T47D (cell line): ENCODE data around the gene RPTOR.
A peak's percentile ranks its signal among the peaks of the same experiment; 100 is the strongest.

Source experiments
- DNase-seq, 2 experiments: peaks; one replicate each; pipeline versions ENCODE4 v3.0.0 to v3.0.0-alpha.2; 2011 to 2012; ENCODE audit warnings: low read depth in 1 of 2, low spot score in 1 of 2
- JUND ChIP-seq: IDR thresholded peaks from 2 replicates; pipeline ENCODE4 v1.6.1; 2012; ENCODE audit warnings: low read depth
- in situ Hi-C: cut with HindIII; loops from 2 replicates; pipeline ENCODE4 v1.10.0; 2016; ENCODE audit warnings: low sequenced_read_pairs, low pct_unique_long_range_greater_than_20kb

RPTOR gene

DNA sequence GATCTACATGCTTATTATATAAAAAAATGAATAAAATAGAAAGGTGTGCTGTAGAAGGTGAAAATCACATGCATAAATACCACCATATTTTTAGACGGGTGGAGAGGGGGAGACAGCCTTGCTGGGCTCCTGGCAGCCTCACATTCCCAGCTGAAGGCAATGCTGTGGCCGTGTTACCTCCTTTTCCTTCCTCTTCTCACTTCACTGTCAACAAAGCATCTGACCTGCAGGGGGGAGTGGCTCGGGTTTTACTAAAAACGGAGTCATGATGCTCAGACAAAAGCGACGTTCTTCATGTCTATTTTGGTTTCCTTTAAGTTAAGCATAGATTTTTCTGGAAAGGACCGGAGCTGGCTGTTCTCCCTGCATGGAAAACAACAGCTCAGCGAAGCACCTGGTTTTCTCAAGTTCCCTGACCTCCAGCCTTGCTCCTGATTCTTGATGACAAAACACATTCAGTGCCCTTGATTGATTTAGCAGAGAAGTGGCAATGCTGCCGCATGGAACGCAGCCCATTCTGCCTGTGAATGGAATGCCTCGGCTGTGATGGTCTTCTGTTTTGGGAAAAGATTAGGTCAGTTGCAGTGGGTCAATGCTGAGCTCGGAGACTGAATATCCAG lies 5.5 kb upstream of the RPTOR start:
- DNase-seq, result peak in 1 of 2 experiments; percentile 32
- TF ChIP-seq JUND, result no peak
- in situ Hi-C loops, result no loop called here

DNA sequence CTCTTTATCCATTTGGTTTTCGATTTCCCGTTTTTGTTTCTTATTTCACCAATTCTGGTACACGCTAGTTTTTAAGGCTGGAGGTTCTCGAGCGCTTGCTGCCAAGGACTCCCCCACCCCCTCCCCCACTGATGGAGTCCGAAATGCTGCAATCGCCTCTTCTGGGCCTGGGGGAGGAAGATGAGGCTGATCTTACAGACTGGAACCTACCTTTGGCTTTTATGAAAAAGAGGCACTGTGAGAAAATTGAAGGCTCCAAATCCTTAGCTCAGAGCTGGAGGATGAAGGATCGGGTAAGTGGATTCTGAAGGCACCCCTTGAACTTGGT lies 825 bp downstream of the RPTOR start:
- in situ Hi-C loops, result no loop called here
- peak in 1 of 2 experiments; percentile 12 for DNase-seq
- no peak for TF ChIP-seq JUND

DNA sequence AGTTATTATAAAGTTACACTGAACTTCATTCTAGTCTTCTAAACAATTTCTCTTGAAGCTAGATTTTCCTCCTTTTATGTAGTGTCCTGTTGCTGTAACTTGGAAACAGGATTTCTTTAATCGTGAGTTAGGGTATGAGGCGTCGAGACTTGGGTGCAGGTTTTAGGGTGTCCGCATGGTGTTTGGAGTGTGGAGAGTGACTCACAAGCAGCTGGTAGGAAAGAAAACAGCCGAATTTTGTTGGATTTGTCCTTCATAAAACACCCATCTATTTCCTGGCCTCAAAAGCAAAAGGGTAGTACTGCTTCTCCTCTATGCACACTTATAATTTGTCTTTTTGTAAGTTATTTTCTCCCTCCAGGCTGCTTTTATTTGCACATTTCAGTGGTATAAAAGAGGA lies 1.6 kb downstream of the RPTOR start:
- in situ Hi-C loops, result no loop called here
- no peak for DNase-seq
- TF ChIP-seq JUND, result no peak

DNA sequence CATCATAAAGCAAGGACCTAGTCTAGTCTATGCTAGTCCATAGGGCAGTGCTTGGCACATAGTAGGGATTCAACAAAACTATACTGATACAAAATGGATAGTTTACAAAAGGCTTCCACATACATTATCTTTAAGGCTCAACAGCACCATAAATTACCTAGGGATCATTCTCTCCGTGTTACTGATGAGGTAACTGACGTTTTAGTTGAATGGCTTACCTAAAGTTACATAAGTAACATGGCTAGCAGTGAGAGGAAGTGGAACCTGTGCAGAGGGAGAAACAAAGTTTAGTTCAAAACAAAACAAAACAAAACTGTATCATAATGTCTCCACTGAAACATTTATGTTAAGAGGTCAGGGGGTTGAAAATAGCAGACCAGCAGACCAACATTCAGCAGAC lies 7.9 kb downstream of the RPTOR start:
- in situ Hi-C loops, result no loop called here
- no peak for DNase-seq
- no peak for TF ChIP-seq JUND

DNA sequence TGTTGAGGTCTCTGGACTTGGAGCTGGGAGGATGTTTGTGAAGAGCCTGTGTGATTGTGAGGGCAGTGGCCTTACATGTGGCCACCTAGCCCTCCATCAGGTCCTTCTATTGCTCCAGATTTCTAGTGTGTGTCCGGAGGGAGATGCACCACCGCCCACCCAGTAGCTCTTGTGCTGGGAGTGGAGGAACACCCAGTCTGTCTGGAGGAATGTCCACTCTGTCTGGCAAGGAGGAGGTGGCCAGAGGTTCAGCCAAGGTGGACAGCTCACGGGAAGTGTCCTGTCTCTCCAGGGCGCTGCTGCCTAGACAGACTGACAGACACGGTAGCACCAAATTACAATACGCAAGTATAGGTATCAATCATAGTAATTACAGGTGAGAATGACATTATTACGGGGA lies 10.6 kb downstream of the RPTOR start:
- no peak for DNase-seq
- in situ Hi-C loops, result no loop called here
- TF ChIP-seq JUND, result no peak

DNA sequence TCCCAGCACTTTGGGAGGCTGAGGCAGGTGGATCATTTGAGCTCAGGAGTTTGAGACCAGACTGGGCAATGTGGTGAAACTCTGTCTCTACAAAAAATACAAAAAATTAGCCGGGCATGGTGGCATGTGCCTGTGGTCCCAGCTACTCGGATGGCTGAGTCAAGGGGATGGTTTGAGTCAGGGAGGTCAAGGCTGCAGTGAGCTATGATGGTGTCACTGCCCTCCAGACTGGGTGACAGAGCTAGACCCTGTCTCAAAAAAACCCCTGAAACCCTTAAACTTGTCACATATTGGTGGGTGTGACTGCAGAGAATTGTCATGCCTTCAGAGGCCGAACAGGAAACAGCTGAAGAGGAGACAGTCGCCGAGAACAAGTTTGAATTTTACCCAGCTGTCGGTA lies 13.4 kb downstream of the RPTOR start:
- no peak for DNase-seq
- no peak for TF ChIP-seq JUND
- in situ Hi-C loops, result no loop called here

DNA sequence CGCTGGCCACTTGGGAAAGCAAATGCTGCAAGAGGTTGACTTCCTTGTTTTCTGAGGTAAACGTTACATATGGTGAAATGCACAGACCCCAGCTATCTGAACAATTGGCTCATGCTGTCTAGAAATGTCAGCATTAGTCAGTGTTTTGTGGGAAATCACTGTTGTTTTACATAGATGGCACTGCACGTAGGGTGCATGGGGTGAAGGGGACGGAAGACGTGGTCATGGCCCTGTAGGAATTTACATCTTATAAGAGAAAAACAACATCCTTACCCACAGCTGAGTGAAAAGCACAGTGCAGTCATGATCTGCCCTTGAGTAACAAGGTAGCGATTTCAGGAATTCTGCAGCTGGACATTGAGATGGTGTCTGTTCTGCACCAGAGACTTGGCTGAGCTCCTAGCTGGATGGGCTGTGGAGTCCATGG lies 15.2 kb downstream of the RPTOR start:
- no peak for TF ChIP-seq JUND
- no peak for DNase-seq
- in situ Hi-C loops, result no loop called here

DNA sequence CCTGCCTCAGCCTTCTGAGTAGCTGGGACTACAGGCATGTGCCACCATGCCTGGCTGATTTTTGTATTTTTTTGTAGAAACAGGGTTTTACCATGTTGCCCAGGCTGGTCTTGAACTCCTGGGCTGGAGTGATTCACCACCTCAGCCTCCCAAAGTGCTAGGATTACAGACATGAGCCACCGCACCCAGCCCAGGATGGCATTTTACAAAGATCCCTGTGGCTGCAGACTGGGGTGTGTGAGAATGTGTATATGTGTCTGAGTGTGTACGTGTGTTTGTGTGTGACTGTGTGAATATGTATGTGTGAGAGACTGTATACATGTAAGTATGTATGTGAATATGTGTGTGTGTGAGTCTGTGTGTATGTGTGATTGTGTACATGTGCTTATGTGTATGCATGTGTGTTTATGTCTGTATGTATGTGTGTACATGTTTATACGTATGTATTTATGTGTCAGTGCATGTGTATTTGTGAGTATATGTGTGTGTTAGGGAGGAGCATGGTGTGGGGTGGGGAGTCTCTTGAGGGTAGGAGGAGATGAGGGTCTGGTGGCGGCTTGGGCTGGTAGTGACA lies 17.0 kb downstream of the RPTOR start:
- in situ Hi-C loops, result no loop called here
- TF ChIP-seq JUND, result no peak
- no peak for DNase-seq

DNA sequence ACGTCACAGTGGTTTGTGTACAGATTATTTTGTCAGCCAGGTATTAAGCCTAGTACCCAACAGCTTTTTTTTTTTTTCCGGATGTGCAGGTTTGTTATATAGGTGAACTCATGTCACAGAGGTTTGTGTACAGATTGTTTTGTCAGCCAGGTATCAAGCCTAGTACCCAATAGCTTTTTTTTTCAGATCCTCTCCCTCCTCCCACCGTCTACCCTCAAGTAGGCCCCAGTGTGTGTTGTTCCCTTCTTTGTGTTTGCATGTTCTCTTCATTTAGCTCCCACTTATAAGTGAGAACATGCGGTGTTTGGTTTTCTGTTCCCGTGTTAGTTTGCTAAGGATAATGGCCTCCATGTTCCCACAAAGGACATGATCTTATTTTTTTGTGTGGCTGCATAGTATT lies 19.9 kb downstream of the RPTOR start:
- TF ChIP-seq JUND, result no peak
- no peak for DNase-seq
- in situ Hi-C loops, result no loop called here

DNA sequence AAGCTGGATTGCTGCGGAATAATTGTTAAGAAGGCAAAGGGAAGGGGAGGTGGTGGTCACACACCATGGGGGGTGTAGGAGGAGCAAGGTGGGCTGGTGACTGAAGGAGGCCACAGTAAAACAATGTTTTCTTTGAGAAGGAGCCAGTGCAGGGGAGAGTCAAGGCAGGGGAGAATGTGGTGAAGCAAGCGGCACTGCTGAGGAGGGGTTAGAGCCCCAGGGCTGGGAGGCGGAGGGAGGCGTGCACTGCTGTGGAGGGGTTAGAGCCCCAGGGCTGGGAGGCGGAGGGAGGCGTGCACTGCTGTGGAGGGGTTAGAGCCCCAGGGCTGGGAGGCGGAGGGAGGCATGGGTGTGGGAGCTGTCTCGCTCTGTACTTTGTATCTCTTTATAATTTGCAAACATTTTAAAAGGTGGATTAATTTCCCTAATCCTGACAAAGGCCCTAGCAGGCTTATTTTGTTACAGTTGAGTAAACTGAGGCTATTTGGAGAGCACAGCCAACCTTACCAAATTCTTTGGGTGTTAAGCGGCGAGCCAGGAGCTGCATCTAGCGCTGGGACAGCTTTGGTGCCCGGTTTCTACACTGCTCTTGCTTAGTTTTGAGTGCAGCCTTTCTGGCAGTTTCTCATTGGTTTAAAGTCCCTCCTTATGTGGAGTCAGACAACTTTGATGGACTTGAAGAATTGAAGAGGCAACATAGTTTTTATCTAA lies 20.9 kb downstream of the RPTOR start:
- no peak for DNase-seq

DNA sequence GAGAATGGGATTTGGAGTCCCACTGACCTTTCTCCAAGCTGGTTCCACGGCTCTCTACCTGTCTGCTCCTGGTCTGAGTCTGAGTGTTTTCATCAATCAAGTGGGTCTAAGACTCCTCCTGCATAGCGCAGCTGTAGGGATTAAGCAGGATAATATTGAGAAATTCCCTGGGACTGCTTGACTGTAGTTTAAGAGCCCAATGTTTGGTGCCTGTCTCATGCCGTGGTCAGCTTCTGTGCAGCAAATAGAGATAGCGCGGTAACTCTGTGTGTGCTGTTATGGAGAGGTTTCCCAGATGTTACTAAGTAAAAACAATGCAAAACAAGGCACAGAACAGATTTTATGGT lies 21.4 kb downstream of the RPTOR start:
- no peak for TF ChIP-seq JUND
- no peak for DNase-seq
- in situ Hi-C loops, result no loop called here

More for the DNA sequence above, 20.9 kb downstream of the RPTOR start:
- in situ Hi-C loops, result no loop called here
- no peak for TF ChIP-seq JUND

DNA sequence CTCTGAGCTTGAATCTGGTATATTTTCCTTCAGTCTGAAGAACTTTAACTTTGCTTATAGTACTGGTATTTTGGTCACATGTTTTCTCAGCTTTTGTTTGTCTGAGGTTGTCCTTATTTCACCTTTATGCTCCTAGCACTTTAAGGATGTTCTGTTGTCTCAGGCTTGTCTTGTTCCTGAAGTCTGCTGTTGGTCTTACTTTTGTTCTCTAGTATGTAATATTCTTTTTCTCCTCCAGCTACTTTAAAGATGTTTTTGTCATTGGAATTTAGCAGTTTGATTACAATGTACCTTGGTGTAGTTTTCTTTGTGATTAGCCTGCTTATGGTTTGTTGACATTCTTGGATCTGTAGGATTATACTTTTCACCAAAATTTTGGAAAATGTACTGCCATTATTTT lies 23.6 kb downstream of the RPTOR start:
- in situ Hi-C loops, result no loop called here
- TF ChIP-seq JUND, result no peak
- no peak for DNase-seq

DNA sequence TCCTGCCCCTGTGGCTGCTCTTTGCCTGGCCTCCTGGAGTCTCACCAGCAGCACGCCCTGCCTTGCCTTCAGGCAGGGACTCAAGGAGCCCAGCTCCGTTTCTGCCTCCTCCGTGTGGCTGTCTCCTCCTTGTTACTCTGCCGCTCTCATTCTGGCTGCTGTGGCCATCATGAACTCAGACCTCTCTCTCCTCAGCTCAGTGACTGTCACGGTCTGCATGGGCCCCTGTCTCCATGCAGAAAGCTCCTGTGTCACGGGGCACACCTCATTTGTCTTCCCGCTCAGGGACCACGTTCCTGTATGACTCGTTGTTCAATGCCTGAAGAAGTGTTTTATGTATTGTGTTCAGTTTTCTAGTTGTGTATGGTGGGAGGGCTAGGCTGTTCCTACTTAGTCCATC lies 25.3 kb downstream of the RPTOR start:
- in situ Hi-C loops, result no loop called here
- DNase-seq, result no peak
- TF ChIP-seq JUND, result no peak

DNA sequence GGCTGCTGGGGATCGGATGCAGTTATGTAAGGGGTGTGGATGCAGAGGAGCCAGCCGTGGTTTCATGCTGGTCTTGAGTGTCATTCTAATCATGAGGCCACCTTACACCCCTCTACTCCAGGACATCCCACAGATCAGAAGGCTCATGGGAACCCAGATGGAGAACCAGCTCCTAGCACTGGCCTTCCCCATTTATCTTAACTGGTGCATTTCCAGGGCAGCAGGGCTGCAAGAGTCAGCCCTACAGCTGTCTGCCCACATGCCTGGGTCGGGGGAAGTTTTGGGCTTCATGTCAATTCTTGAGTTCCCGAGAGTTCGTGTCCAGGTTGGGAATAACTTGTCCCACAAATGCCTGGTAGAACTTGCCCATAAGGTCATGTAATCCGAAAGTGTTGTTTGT lies 29.1 kb downstream of the RPTOR start:
- DNase-seq, result no peak
- in situ Hi-C loops, result no loop called here
- no peak for TF ChIP-seq JUND
